Ovary (tissue), 9 donors: ENCODE measurements around the gene KLHL25. TPM values are rescaled to one million over a fixed set of nuclear protein-coding genes. Genes with fewer than 3 reads are reported as not detected.

Experiments
- DNase-seq, 5 donors: peaks; one replicate each; pipeline ENCODE4 v3.0.0-alpha.2; 2019 to 2020
- H3K27ac ChIP-seq, 2 donors: fragments of 200-600 bp; one replicate each; pipeline versions ENCODE4 v1.5.1 to v1.8.0; 2019 to 2022
- H3K27me3 ChIP-seq: fragments of 200-600 bp; one replicate; pipeline ENCODE4 v1.8.0; 2022
- H3K36me3 ChIP-seq: fragments of 200-600 bp; sonication (generic); one replicate; pipeline ENCODE4 v1.5.1; 2019
- H3K4me1 ChIP-seq: one replicate; pipeline ENCODE4 v1.8.1; 2013; ENCODE audit warnings: mild to moderate bottlenecking, moderate library complexity; ENCODE audit not compliant: insufficient read depth
- H3K4me3 ChIP-seq: fragments of 200-600 bp; sonication (generic); one replicate; pipeline ENCODE4 v1.5.1; 2017
- H3K9me3 ChIP-seq, 2 donors: fragments of 200-600 bp in 1 of 2; sonication (generic) in 1 of 2; one replicate each; pipeline versions ENCODE4 v1.5.1 to v1.8.1; 2013 to 2019; ENCODE audit warnings: mild to moderate bottlenecking in 1 of 2, moderate library complexity in 1 of 2
- CTCF ChIP-seq, 3 donors: fragments of 450-650 bp in 2 of 3; fragments of 200-600 bp in 1 of 3; IDR thresholded peaks; one replicate each; pipeline versions ENCODE4 v1.5.1 to v1.8.0; 2016 to 2022; ENCODE audit warnings: antibody characterized with exemption in 3 of 3, mild to moderate bottlenecking in 1 of 3
- EP300 ChIP-seq: sonication (generic); formaldehyde crosslinking; IDR thresholded peaks from one replicate; pipeline ENCODE4 v1.6.1; 2017; ENCODE audit warnings: antibody characterized with exemption
- POLR2A ChIP-seq: fragments of 450-650 bp; IDR thresholded peaks from one replicate; pipeline ENCODE4 v1.6.1; 2017; ENCODE audit warnings: antibody characterized with exemption, mild to moderate bottlenecking, moderate library complexity
- WGBS, 3 donors: extraction: QIAGEN DNeasy Blood & Tissue Kit in 1 of 3; methylation state at CpG; one replicate each; pipeline versions ENCODE4 v1.1.5 to v1.1.7; 2013 to 2017; 5-methylcytosine and 5-hydroxymethylcytosine counted together
- intact Hi-C, 4 donors: fragments of 100-400 bp; cut with DNase I; formaldehyde crosslinking; loops; one replicate each; pipeline versions ENCODE4 v1.11.0 to v1.15.1; 2022 to 2023
- polyA plus RNA-seq, 2 donors: library from polyadenylated mRNA; stranded (reverse); fragments of 200-250 nt in 1 of 2; fragments of 350-450 nt in 1 of 2; fragmentation: Illumina TruSeq in 1 of 2; extraction: RNeasy Lipid Tissue Mini Kit (QIAGEN cat#74804) in 1 of 2; gene quantifications; one replicate each; pipeline ENCODE4 v1.2.3, GENCODE V29; 2013 to 2014
- total RNA-seq, 7 donors: library from RNA; depleted of rRNA in 2 of 7; stranded (reverse); fragments of >200 nt in 2 of 7; fragmentation: NEBNext Ultra II Directional in 3 of 7; extraction: Animal tissue kit (Norgen Biotek cat#: 25700) in 3 of 7; gene quantifications; one replicate each; pipeline versions ENCODE4 v1.1.0 to v1.2.4, GENCODE V29; 2016 to 2023
- donor health status: DM: no; HTN: no; CAD: no; lungs with moderate emphysema.
- donor health status: DM: no; HTN: no; CAD: no.
- donor health status: Bipolar disorder and iron deficiency.
- donor health status: DM: yes; HTN: yes; CAD: no.
- donor health status: DM: no; HTN: no; CAD: no.
- donor health status: DM: yes; HTN: yes; CAD: no.

Gene KLHL25
- total and polyA plus RNA-seq, 9 donors: 0.58 to 9.6 (median 5.8) TPM

- intact Hi-C loops: loop anchor here in 2 of 4 donors (5.0 to 10.0 kb wide), 2 partner anchors 42 to 179 kb away; no protein-coding TSS in a partner anchor
- Histone ChIP-seq H3K27me3 (no peaks in the 10 kb centered on the region), H3K36me3 (no peaks in the 10 kb centered on the region), H3K4me3 (peak overlapping the region; percentile 96), H3K27ac (peak overlapping the region; percentile 47 to 85), H3K4me1 (peaks cover 5% of the 10 kb centered on the region), H3K9me3 (no peaks in the 10 kb centered on the region)
- 1 to 2% (median 1%) methylated on average over 53 to 56 of the region's 56 CpGs for WGBS, 3 donors
- TF ChIP-seq EP300 (no peak), POLR2A (no peak), CTCF (IDR thresholded peaks at IDR 0.05) (no peak)
- peak; percentile 28 to 68 (median 60) for DNase-seq
Observed at GRCh38 chr15:85793641-85794597, 806 bp downstream of the KLHL25 start.

GRCh38 chr15:85792912-85793590, 1.7 kb downstream of the KLHL25 start:
- Histone ChIP-seq H3K4me1 (peaks cover 5% of the 10 kb centered on the region), H3K9me3 (no peaks in the 10 kb centered on the region), H3K4me3 (peak overlapping the region; percentile 96), H3K27ac (no peak overlapping the region), H3K36me3 (no peaks in the 10 kb centered on the region), H3K27me3 (no peaks in the 10 kb centered on the region)
- 85 to 86% (median 85%) methylated on average over 14 of the region's 14 CpGs for WGBS, 3 donors
- intact Hi-C loops: loop anchor here in 2 of 4 donors (5.0 to 10.0 kb wide), 2 partner anchors 41 to 178 kb away; no protein-coding TSS in a partner anchor
- TF ChIP-seq POLR2A (no peak), EP300 (no peak), CTCF (IDR thresholded peaks at IDR 0.05) (no peak)
- DNase-seq: no peak

- H3K27me3 ChIP-seq: no peaks in the 10 kb centered on the region
- TF ChIP-seq POLR2A (no peak), EP300 (no peak), CTCF (IDR thresholded peaks at IDR 0.05) (no peak)
- DNase-seq: peak in 1 of 5 donors; percentile 26
- H3K4me1 ChIP-seq: peaks cover 5% of the 10 kb centered on the region
- H3K27ac ChIP-seq: no peak overlapping the region
- no peaks in the 10 kb centered on the region for H3K9me3 ChIP-seq
- WGBS, 3 donors: 95 to 100% (median 95%) methylated on average over 4 of the region's 4 CpGs
- intact Hi-C loops: loop anchor here in 2 of 4 donors (5.0 to 10.0 kb wide), 2 partner anchors 40 to 177 kb away; no protein-coding TSS in a partner anchor
- no peak overlapping the region for H3K4me3 ChIP-seq
- H3K36me3 ChIP-seq: no peaks in the 10 kb centered on the region
Observed at GRCh38 chr15:85792102-85792731, 2.5 kb downstream of the KLHL25 start.

GRCh38 chr15:85789496-85789875, 5.2 kb downstream of the KLHL25 start:
- intact Hi-C loops: loop anchor here in 1 of 4 donors (5.0 kb wide), 1 partner anchor 37 kb away; no protein-coding TSS in a partner anchor
- no peaks in the 10 kb centered on the region for H3K9me3 ChIP-seq
- H3K27me3 ChIP-seq: no peaks in the 10 kb centered on the region
- WGBS, 3 donors: 90 to 96% (median 93%) methylated on average over 7 of the region's 7 CpGs
- DNase-seq: no peak
- TF ChIP-seq POLR2A (no peak), EP300 (no peak), CTCF (IDR thresholded peaks at IDR 0.05) (no peak)
- no peaks in the 10 kb centered on the region for H3K36me3 ChIP-seq
- no peak overlapping the region for H3K27ac ChIP-seq
- no peak overlapping the region for H3K4me3 ChIP-seq
- H3K4me1 ChIP-seq: peaks cover 15% of the 10 kb centered on the region
